WTC11 (cell line): ENCODE data around the gene ADAM33. TPM values are rescaled to one million over a fixed set of nuclear protein-coding genes. Genes with fewer than 3 reads are reported as not detected.

Experiments used
- total RNA-seq: library from RNA; stranded (reverse); gene quantifications from 3 replicates; pipeline ENCODE4 v1.2.3, GENCODE V29; 2021

ADAM33 gene
- total RNA-seq, 1 experiment from 2014 or later, result 5.3 TPM

Other genes starting within 250 kb of the ADAM33 start
- gene ATRN, start 211.0 kb downstream of the ADAM33 start, total RNA-seq, result 19.2 to 19.9 TPM (median 19.9 TPM) in 3 replicates
- not detected in 3 replicates for gene GFRA4, start 18.6 kb downstream of the ADAM33 start, total RNA-seq
- gene SIGLEC1, start 30.6 kb upstream of the ADAM33 start, total RNA-seq, result 0.04 to 0.11 TPM in 2 of 3 replicates, not detected in the other
- 6.3 to 8.5 TPM (median 8.2 TPM) in 3 replicates for gene HSPA12B, start 50.7 kb upstream of the ADAM33 start, total RNA-seq
- 109 to 129 TPM (median 113 TPM) in 3 replicates for gene ADISSP, start 85.7 kb upstream of the ADAM33 start, total RNA-seq
- 0.41 to 0.72 TPM (median 0.64 TPM) in 3 replicates for gene SPEF1, start 99.4 kb upstream of the ADAM33 start, total RNA-seq
- 55.3 to 58.7 TPM (median 57.6 TPM) in 3 replicates for gene CENPB, start 104.7 kb upstream of the ADAM33 start, total RNA-seq
- gene CDC25B, start 114.3 kb upstream of the ADAM33 start, total RNA-seq, result 35.2 to 37.5 TPM (median 37.4 TPM) in 3 replicates
- 2.8 to 4.1 TPM (median 3.1 TPM) in 3 replicates for gene AP5S1, start 138.5 kb upstream of the ADAM33 start, total RNA-seq
- gene MAVS, start 164.8 kb upstream of the ADAM33 start, total RNA-seq, result 23.4 to 26.0 TPM (median 24.4 TPM) in 3 replicates
- 60.3 to 63.7 TPM (median 62.7 TPM) in 3 replicates for gene PANK2, start 207.4 kb upstream of the ADAM33 start, total RNA-seq